ENCODE results near the gene TBC1D32.

GRCh38 chr6:121158891-121159290 is 175.4 kb downstream of the TBC1D32 start:
- TF ChIP-seq, protein P1, sequence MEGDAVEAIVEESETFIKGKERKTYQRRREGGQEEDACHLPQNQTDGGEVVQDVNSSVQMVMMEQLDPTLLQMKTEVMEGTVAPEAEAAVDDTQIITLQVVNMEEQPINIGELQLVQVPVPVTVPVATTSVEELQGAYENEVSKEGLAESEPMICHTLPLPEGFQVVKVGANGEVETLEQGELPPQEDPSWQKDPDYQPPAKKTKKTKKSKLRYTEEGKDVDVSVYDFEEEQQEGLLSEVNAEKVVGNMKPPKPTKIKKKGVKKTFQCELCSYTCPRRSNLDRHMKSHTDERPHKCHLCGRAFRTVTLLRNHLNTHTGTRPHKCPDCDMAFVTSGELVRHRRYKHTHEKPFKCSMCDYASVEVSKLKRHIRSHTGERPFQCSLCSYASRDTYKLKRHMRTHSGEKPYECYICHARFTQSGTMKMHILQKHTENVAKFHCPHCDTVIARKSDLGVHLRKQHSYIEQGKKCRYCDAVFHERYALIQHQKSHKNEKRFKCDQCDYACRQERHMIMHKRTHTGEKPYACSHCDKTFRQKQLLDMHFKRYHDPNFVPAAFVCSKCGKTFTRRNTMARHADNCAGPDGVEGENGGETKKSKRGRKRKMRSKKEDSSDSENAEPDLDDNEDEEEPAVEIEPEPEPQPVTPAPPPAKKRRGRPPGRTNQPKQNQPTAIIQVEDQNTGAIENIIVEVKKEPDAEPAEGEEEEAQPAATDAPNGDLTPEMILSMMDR (conservative IDR thresholded peaks at IDR 0.05): no peak
- TF ChIP-seq EZH2 (IDR thresholded peaks at IDR 0.05; ENCODE audit: low read depth): no peak
